HAP-1 (cell line): ENCODE data around the gene PLCH1.

Experiments used
- DNase-seq, 2 experiments: peaks; one replicate each; pipeline ENCODE4 v3.0.0-alpha.2; 2016 to 2020; ENCODE audit warnings: low spot score in 2 of 2
- H3K27me3 ChIP-seq: fragments of 250-450 bp; sonication (Bioruptor Pico); 2 replicates; pipeline ENCODE4 v1.5.1; 2020; ENCODE audit warnings: low read depth, mild to moderate bottlenecking, moderate library complexity
- H3K36me3 ChIP-seq: fragments of 250-450 bp; sonication (Bioruptor Pico); replicated peaks from 2 replicates; pipeline ENCODE4 v1.5.1; 2020; ENCODE audit warnings: mild to moderate bottlenecking
- H3K4me1 ChIP-seq: fragments of 250-450 bp; sonication (Bioruptor Pico); 2 replicates; pipeline ENCODE4 v1.5.1; 2020; ENCODE audit warnings: mild to moderate bottlenecking
- H3K4me3 ChIP-seq: fragments of 250-450 bp; sonication (Bioruptor Pico); 2 replicates; pipeline ENCODE4 v1.5.1; 2020; ENCODE audit warnings: mild to moderate bottlenecking, moderate library complexity
- H3K9me3 ChIP-seq: fragments of 250-450 bp; sonication (Bioruptor Pico); 2 replicates; pipeline ENCODE4 v1.5.1; 2020; ENCODE audit warnings: mild to moderate bottlenecking, moderate library complexity
- in situ Hi-C: fragments of 300-500 bp; cut with MboI; formaldehyde crosslinking; loops from 3 replicates; pipeline ENCODE4 v1.14.3; 2020; ENCODE audit warnings: low sequenced_read_pairs, inconsistent platforms, mixed read lengths

The PLCH1 gene

GRCh38 chr3:155453512-155453911, 291.4 kb downstream of the PLCH1 start:
- in situ Hi-C loops = no loop called here

GRCh38 chr3:155449613-155450267, 295.1 kb downstream of the PLCH1 start:
- in situ Hi-C loops = no loop called here
- H3K27me3 ChIP-seq = no peaks in the 10 kb centered on the region
- H3K4me3 ChIP-seq = no peak overlapping the region
- DNase-seq = no peak
- H3K9me3 ChIP-seq = no peaks in the 10 kb centered on the region
- H3K36me3 ChIP-seq = no peaks in the 10 kb centered on the region
- no peaks in the 10 kb centered on the region for H3K4me1 ChIP-seq

More at GRCh38 chr3:155453512-155453911, 291.4 kb downstream of the PLCH1 start:
- Histone ChIP-seq H3K4me3 (no peak overlapping the region), H3K27me3 (no peaks in the 10 kb centered on the region), H3K4me1 (peaks cover 8% of the 10 kb centered on the region; the same call in 1 of the 2 replicates), H3K36me3 (no peaks in the 10 kb centered on the region), H3K9me3 (no peaks in the 10 kb centered on the region)
- no peak for DNase-seq

- Histone ChIP-seq H3K4me3 (no peak overlapping the region), H3K27me3 (no peaks in the 10 kb centered on the region), H3K4me1 (no peaks in the 10 kb centered on the region), H3K36me3 (no peaks in the 10 kb centered on the region), H3K9me3 (no peaks in the 10 kb centered on the region)
- in situ Hi-C loops = no loop called here
- DNase-seq = no peak
Observed at GRCh38 chr3:155448531-155448930, 296.3 kb downstream of the PLCH1 start.

- Histone ChIP-seq H3K4me3 (no peak overlapping the region), H3K9me3 (no peaks in the 10 kb centered on the region), H3K4me1 (peaks cover 12% of the 10 kb centered on the region), H3K36me3 (no peaks in the 10 kb centered on the region), H3K27me3 (no peaks in the 10 kb centered on the region)
- in situ Hi-C loops = no loop called here
- no peak for DNase-seq
Observed at GRCh38 chr3:155446366-155446765, 298.5 kb downstream of the PLCH1 start.

- in situ Hi-C loops = no loop called here
- Histone ChIP-seq H3K4me3 (no peak overlapping the region), H3K36me3 (no peaks in the 10 kb centered on the region), H3K4me1 (peaks cover 12% of the 10 kb centered on the region), H3K27me3 (no peaks in the 10 kb centered on the region), H3K9me3 (no peaks in the 10 kb centered on the region)
- DNase-seq = no peak
Observed at GRCh38 chr3:155444771-155445170, 300.1 kb downstream of the PLCH1 start.

- H3K36me3 ChIP-seq = no peaks in the 10 kb centered on the region
- H3K27me3 ChIP-seq = no peaks in the 10 kb centered on the region
- no peak for DNase-seq
- peaks cover 12% of the 10 kb centered on the region for H3K4me1 ChIP-seq
- no peaks in the 10 kb centered on the region for H3K9me3 ChIP-seq
- in situ Hi-C loops = no loop called here
- H3K4me3 ChIP-seq = no peak overlapping the region
Observed at GRCh38 chr3:155443815-155444214, 301.1 kb downstream of the PLCH1 start.

GRCh38 chr3:155442072-155442471, 302.8 kb downstream of the PLCH1 start:
- Histone ChIP-seq H3K9me3 (no peaks in the 10 kb centered on the region), H3K27me3 (no peaks in the 10 kb centered on the region), H3K36me3 (no peaks in the 10 kb centered on the region), H3K4me3 (no peak overlapping the region), H3K4me1 (peaks cover 12% of the 10 kb centered on the region)
- in situ Hi-C loops = no loop called here
- no peak for DNase-seq

- in situ Hi-C loops = no loop called here
- H3K36me3 ChIP-seq = no peaks in the 10 kb centered on the region
Observed at GRCh38 chr3:155441506-155441905, 303.4 kb downstream of the PLCH1 start.

GRCh38 chr3:155441026-155441425, 303.8 kb downstream of the PLCH1 start:
- Histone ChIP-seq H3K4me3 (no peak overlapping the region), H3K36me3 (no peaks in the 10 kb centered on the region), H3K27me3 (no peaks in the 10 kb centered on the region), H3K9me3 (no peaks in the 10 kb centered on the region), H3K4me1 (peaks cover 12% of the 10 kb centered on the region)
- DNase-seq = no peak
- in situ Hi-C loops = no loop called here

More at GRCh38 chr3:155441506-155441905, 303.4 kb downstream of the PLCH1 start:
- Histone ChIP-seq H3K4me3 (no peak overlapping the region), H3K27me3 (no peaks in the 10 kb centered on the region), H3K9me3 (no peaks in the 10 kb centered on the region), H3K4me1 (peaks cover 12% of the 10 kb centered on the region)
- no peak for DNase-seq

- in situ Hi-C loops = no loop called here
- Histone ChIP-seq H3K4me1 (no peaks in the 10 kb centered on the region; the same call in 1 of the 2 replicates), H3K27me3 (no peaks in the 10 kb centered on the region), H3K9me3 (no peaks in the 10 kb centered on the region), H3K4me3 (no peak overlapping the region), H3K36me3 (no peaks in the 10 kb centered on the region)
- DNase-seq = no peak
Observed at GRCh38 chr3:155435821-155436220, 309.1 kb downstream of the PLCH1 start.

GRCh38 chr3:155431856-155432570, 312.9 kb downstream of the PLCH1 start:
- no peak overlapping the region for H3K4me3 ChIP-seq
- no peaks in the 10 kb centered on the region; the same call in 1 of the 2 replicates for H3K4me1 ChIP-seq
- no peak for DNase-seq
- H3K9me3 ChIP-seq = peaks cover 4% of the 10 kb centered on the region; the same call in 1 of the 2 replicates
- no peaks in the 10 kb centered on the region for H3K27me3 ChIP-seq
- H3K36me3 ChIP-seq = no peaks in the 10 kb centered on the region
- in situ Hi-C loops = no loop called here

GRCh38 chr3:155428563-155428962, 316.3 kb downstream of the PLCH1 start:
- in situ Hi-C loops = no loop called here
- no peak overlapping the region for H3K4me3 ChIP-seq
- DNase-seq = no peak
- no peaks in the 10 kb centered on the region; the same call in none of the 2 replicates for H3K4me1 ChIP-seq
- no peaks in the 10 kb centered on the region for H3K27me3 ChIP-seq
- H3K36me3 ChIP-seq = no peaks in the 10 kb centered on the region
- H3K9me3 ChIP-seq = peaks cover 7% of the 10 kb centered on the region; the same call in 1 of the 2 replicates

- no peaks in the 10 kb centered on the region for H3K27me3 ChIP-seq
- peaks cover 7% of the 10 kb centered on the region; the same call in 1 of the 2 replicates for H3K9me3 ChIP-seq
- in situ Hi-C loops = no loop called here
- H3K36me3 ChIP-seq = no peaks in the 10 kb centered on the region
- no peak for DNase-seq
- peaks cover 1% of the 10 kb centered on the region for H3K4me1 ChIP-seq
- H3K4me3 ChIP-seq = no peak overlapping the region
Observed at GRCh38 chr3:155426524-155427230, 318.2 kb downstream of the PLCH1 start.

GRCh38 chr3:155425396-155425795, 319.5 kb downstream of the PLCH1 start:
- no peak for DNase-seq
- in situ Hi-C loops = no loop called here
- Histone ChIP-seq H3K4me1 (peaks cover 14% of the 10 kb centered on the region), H3K36me3 (no peaks in the 10 kb centered on the region), H3K4me3 (no peak overlapping the region), H3K9me3 (peaks cover 7% of the 10 kb centered on the region; the same call in 1 of the 2 replicates), H3K27me3 (no peaks in the 10 kb centered on the region)
